Kidney epithelial cell (primary cell): Measurements from ENCODE around the gene LAYN. TPM values are rescaled to one million over a fixed set of nuclear protein-coding genes. Genes with fewer than 3 reads are reported as not detected.

ENCODE experiments used
- DNase-seq: peaks from one replicate; pipeline ENCODE4 v3.0.0-alpha.2; 2010; ENCODE audit warnings: low read depth
- H3K27me3 ChIP-seq: 2 replicates; pipeline ENCODE4 v1.6.0; 2011; ENCODE audit warnings: low read length; ENCODE audit not compliant: control insufficient read depth, insufficient read depth
- H3K36me3 ChIP-seq: 2 replicates; pipeline ENCODE4 v1.5.1; 2011; ENCODE audit warnings: low read length; ENCODE audit not compliant: control insufficient read depth, insufficient read depth
- H3K4me3 ChIP-seq: 2 replicates; pipeline ENCODE4 v1.5.1; 2011; ENCODE audit warnings: low read depth, mild to moderate bottlenecking, control low read depth, low read length
- total RNA-seq: library from RNA; depleted of rRNA; stranded (reverse); fragments of >200 nt; gene quantifications from 2 replicates; pipeline ENCODE4 v1.2.3, GENCODE V29; 2015
- TF ChIP-seq, protein P1 (sequence below): IDR thresholded peaks from 2 replicates; pipeline ENCODE4 v1.5.1; 2011; ENCODE audit warnings: mild to moderate bottlenecking, moderate library complexity, low read length, control low read depth, inconsistent platforms; ENCODE audit not compliant: insufficient read depth, poor library complexity, severe bottlenecking

LAYN gene
- total RNA-seq, 1 donor from 2014 or later, result 29.1 TPM

DNA sequence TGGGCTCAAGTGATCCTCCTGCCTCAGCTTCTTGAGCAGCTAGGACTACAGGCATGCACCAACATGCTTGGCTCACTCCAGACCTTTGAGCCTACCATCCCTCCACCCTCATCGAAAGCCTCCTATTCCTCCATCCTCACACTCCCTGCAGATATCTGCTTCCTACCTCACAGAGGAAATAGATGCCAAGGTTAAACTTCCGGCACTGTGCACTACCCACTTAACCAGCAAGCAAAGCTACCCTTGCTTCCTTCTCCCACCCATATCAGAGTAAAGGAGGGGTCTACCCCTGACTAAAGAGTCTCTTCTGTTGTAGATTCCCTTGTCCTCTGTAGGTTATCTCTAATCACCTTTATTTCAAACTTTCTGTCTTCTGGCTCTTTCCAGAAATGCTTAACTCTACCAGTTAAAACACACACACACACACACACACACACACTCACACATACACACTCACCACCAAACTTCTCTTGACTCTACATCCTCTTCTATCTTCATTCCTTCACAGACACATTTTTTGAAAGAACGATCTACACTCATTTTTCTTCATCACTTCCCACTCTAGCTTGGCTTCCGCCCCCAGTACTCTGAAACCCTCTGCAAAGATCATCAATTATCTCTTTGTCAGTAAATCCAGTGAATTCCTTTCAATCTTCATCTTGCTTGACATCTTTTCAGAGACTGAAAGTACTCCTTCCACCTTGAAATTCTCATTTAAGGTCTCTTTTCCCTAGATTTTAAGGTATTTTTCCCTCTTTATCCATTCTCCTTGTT is 50.9 kb downstream of the LAYN start:
- no peak for DNase-seq
- Histone ChIP-seq H3K27me3 (no peaks in the 10 kb centered on the region), H3K36me3 (no peaks in the 10 kb centered on the region), H3K4me3 (no peak overlapping the region)
- TF ChIP-seq, protein P1, sequence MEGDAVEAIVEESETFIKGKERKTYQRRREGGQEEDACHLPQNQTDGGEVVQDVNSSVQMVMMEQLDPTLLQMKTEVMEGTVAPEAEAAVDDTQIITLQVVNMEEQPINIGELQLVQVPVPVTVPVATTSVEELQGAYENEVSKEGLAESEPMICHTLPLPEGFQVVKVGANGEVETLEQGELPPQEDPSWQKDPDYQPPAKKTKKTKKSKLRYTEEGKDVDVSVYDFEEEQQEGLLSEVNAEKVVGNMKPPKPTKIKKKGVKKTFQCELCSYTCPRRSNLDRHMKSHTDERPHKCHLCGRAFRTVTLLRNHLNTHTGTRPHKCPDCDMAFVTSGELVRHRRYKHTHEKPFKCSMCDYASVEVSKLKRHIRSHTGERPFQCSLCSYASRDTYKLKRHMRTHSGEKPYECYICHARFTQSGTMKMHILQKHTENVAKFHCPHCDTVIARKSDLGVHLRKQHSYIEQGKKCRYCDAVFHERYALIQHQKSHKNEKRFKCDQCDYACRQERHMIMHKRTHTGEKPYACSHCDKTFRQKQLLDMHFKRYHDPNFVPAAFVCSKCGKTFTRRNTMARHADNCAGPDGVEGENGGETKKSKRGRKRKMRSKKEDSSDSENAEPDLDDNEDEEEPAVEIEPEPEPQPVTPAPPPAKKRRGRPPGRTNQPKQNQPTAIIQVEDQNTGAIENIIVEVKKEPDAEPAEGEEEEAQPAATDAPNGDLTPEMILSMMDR, result no peak

DNA sequence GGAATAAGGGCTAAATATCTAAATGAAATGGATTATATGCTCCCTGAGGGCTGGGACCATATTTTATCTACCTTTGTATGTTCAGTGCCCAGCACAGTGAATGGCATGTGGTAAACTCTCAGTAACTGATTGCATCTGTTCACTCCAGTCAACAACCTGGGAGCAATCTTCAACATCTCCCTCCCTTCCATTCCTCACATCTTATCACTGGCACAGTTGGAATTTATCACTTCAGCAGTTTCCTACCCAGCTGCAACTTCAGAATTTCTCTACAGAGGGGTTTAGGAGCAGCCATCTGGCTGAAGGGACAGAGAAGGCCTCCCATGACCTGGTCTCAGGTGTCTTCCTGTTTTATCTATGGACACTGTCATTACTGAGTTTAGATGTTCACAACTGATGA is 52.0 kb downstream of the LAYN start:
- no peak overlapping the region for H3K4me3 ChIP-seq
- no peak for DNase-seq
- H3K27me3 ChIP-seq, result no peaks in the 10 kb centered on the region
- H3K36me3 ChIP-seq, result no peaks in the 10 kb centered on the region
- TF ChIP-seq, protein P1, result no peak

DNA sequence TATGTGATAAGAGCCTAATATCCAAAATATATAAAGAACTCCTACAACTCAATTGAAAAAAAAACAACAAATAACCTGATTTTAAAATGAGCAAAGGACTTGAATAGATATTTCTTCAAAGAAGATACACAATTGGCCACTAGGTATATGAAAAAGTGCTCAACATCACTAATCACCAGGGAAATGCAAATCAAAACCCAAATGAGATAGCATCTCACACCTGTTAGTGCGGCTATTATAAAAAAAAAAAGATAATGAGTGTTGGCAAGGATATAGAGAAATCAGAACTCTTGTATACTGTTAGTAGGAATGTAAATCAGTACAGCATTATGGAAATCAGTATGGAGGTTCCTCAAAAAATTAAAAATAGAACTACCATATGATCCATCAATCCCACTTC is 55.8 kb downstream of the LAYN start:
- H3K27me3 ChIP-seq, result no peaks in the 10 kb centered on the region
- TF ChIP-seq, protein P1, result no peak
- no peak for DNase-seq
- H3K36me3 ChIP-seq, result no peaks in the 10 kb centered on the region
- H3K4me3 ChIP-seq, result no peak overlapping the region

DNA sequence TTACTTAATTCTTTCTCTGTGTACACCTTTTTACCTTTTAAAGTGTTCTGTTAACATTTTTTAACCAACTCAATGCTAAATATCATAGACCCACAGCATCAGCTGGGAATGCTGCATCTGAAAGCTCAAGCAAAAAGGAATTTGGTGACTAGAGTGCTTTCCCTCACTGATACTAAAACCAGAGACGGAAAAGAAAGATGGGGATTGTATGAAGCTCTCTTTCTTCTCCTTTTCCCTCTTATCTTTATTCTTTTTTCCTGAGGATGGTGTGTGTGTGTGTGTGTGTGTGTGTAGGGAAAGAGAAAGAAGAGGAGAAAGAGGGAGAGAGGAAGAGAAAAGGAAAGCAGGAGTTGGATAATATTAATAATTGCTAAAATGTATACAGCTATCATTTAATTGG is 57.6 kb downstream of the LAYN start:
- no peaks in the 10 kb centered on the region for H3K36me3 ChIP-seq
- no peak for DNase-seq
- TF ChIP-seq, protein P1, result no peak
- H3K27me3 ChIP-seq, result no peaks in the 10 kb centered on the region
- no peak overlapping the region for H3K4me3 ChIP-seq

DNA sequence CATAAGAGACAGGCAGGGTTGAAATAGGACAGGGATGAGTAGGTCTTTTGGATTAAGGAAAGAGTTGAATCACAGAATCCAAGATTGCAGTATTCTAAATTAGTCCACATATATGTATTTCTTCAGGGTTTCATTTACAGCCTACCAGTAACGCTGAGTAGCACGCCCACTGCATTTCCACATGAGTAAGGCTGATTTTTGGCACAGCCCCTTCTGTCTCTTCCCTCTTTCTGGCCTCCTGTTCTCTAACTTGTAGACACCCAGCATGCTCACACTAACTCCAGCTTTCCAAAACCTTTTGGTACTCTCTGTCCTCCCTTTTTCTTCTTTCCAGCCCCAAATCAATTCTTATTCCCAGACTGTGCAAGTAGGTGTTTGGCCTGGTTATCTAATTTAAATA is 58.0 kb downstream of the LAYN start:
- Histone ChIP-seq H3K4me3 (no peak overlapping the region), H3K27me3 (no peaks in the 10 kb centered on the region), H3K36me3 (no peaks in the 10 kb centered on the region)
- TF ChIP-seq, protein P1, result no peak
- DNase-seq, result no peak

DNA sequence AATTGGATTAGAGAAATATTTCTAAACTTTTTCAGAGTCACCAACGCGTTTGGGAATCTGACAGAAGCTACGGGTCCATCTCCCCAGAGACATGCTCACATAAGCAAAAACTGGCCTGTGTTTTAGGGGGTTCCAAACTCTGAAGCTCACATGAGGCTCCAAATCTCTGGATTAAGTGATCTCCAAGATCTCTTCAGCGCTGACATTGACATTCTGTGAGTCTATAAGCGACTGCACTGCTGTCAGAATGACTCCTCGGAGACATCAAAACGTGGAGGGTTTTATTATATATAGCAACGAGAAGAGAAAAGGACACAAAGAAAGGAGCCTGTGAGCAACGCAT is 61.1 kb downstream of the LAYN start:
- DNase-seq, result no peak
- no peaks in the 10 kb centered on the region for H3K27me3 ChIP-seq
- H3K36me3 ChIP-seq, result no peaks in the 10 kb centered on the region
- H3K4me3 ChIP-seq, result peak overlapping the region; percentile 34
- TF ChIP-seq, protein P1, result no peak
